ENCODE data around the gene STPG3. TPM values are rescaled to one million over a fixed set of nuclear protein-coding genes. Genes with fewer than 3 reads are reported as not detected.
A peak's percentile ranks its signal among the peaks of the same experiment; 100 is the strongest.

Gene STPG3
- total and polyA plus RNA-seq, 2 of the 13 experiments (the other 11 are each of a cell fraction or from before 2014, with no cell fraction given) = not detected

- TF ChIP-seq PRDM10 (CRISPR knock-in tag; IDR thresholded peaks at IDR 0.05; ENCODE audit: low read depth) (no peak), CEBPZ (IDR thresholded peaks at IDR 0.05; ENCODE audit: low read length) (no peak), MNT (IDR thresholded peaks at IDR 0.05) (0 out of 2 replicates have a peak, but pooled peaks have one; percentile 25), ZNF792 (CRISPR knock-in tag; IDR thresholded peaks at IDR 0.05) (0 out of 2 replicates have a peak, but pooled peaks have one; percentile 21), ZNF772 (CRISPR knock-in tag; IDR thresholded peaks at IDR 0.05) (peak; percentile 10; the same call in 1 of the 2 replicates), LCORL (IDR thresholded peaks at IDR 0.05) (no peak), LCORL (CRISPR knock-in tag; IDR thresholded peaks at IDR 0.05) (peak; percentile 76; the same call in 1 of the 2 replicates), ZNF768 (CRISPR knock-in tag; IDR thresholded peaks at IDR 0.05) (0 out of 2 replicates have a peak, but pooled peaks have one; percentile 12), ZFP82 (CRISPR knock-in tag; IDR thresholded peaks at IDR 0.05; ENCODE audit: borderline replicate concordance) (no peak), SMAD1 (CRISPR knock-in tag; IDR thresholded peaks at IDR 0.05; ENCODE audit: borderline replicate concordance, low read depth) (no peak), SKI (IDR thresholded peaks at IDR 0.05; ENCODE audit: partially characterized antibody) (peak; percentile 80), HMGXB4 (CRISPR knock-in tag; IDR thresholded peaks at IDR 0.05; ENCODE audit: borderline replicate concordance in 1 of 2, low read depth in 1 of 2) (peak; percentile 49 to 63; a peak in 2 of 4 replicates), CEBPG (CRISPR knock-in tag; IDR thresholded peaks at IDR 0.05) (no peak), ATF7 (IDR thresholded peaks at IDR 0.05) (no peak), ATF7 (CRISPR knock-in tag; IDR thresholded peaks at IDR 0.05) (no peak), ZBTB39 (CRISPR knock-in tag; IDR thresholded peaks at IDR 0.05) (0 out of 2 replicates have a peak, but pooled peaks have one; percentile 22)
Measured at GRCh38 chr9:137227054-137227852, 23.8 kb upstream of the STPG3 start, which contains the start of gene RNF224 (continued).

Data from HepG2 (cell line).